Measurements from ENCODE around the gene NOVA2. TPM values are rescaled to one million over a fixed set of nuclear protein-coding genes. Genes with fewer than 3 reads are reported as not detected.

NOVA2 gene
- total and polyA plus RNA-seq, 2 of the 8 experiments (the other 6 are each of a cell fraction or from before 2014, with no cell fraction given), result 3.2 to 24.6 TPM

GRCh38 chr19:45953676-45954075 is 20.0 kb downstream of the NOVA2 start (continued):
- no peak for TF ChIP-seq CHD7 (IDR thresholded peaks at IDR 0.05; ENCODE audit: insufficient replicate concordance, low read length)
- no peak for TF ChIP-seq PHF8 (conservative IDR thresholded peaks at IDR 0.05; ENCODE audit: low read depth, low read length)
- no peak for TF ChIP-seq RNF2 (IDR thresholded peaks at IDR 0.05; ENCODE audit: borderline replicate concordance, low read depth, low read length, missing control alignments, poor library complexity, severe bottlenecking)
- TF ChIP-seq NRF1 (IDR thresholded peaks at IDR 0.05; ENCODE audit: low read depth, low read length), result no peak
- TF ChIP-seq ASH2L (IDR thresholded peaks at IDR 0.05; ENCODE audit: low read length), result no peak
- no peak for TF ChIP-seq SUZ12 (IDR thresholded peaks at IDR 0.05; ENCODE audit: low read length)
- no peak for TF ChIP-seq NANOG (IDR thresholded peaks at IDR 0.05; ENCODE audit: insufficient read depth, low read depth, low read length, poor library complexity, severe bottlenecking)
- TF ChIP-seq SP2 (IDR thresholded peaks at IDR 0.05; ENCODE audit: low read length), result no peak
- TF ChIP-seq JUN (IDR thresholded peaks at IDR 0.05; ENCODE audit: low read depth, low read length), result no peak
- no peak for TF ChIP-seq TBP (IDR thresholded peaks at IDR 0.05; ENCODE audit: low read depth, low read length)
- no peak for TF ChIP-seq HDAC2 (IDR thresholded peaks at IDR 0.05; ENCODE audit: borderline replicate concordance in 1 of 2, low read depth in 2 of 2, low read length in 2 of 2)
